ENCODE measurements around the gene BCAN.

GRCh38 chr1:156645056-156645455, 3.1 kb downstream of the BCAN start:
- no peak for TF ChIP-seq POLR2AphosphoS5 (IDR thresholded peaks at IDR 0.05; ENCODE audit: low read depth, low read length)
- TF ChIP-seq, protein P1, sequence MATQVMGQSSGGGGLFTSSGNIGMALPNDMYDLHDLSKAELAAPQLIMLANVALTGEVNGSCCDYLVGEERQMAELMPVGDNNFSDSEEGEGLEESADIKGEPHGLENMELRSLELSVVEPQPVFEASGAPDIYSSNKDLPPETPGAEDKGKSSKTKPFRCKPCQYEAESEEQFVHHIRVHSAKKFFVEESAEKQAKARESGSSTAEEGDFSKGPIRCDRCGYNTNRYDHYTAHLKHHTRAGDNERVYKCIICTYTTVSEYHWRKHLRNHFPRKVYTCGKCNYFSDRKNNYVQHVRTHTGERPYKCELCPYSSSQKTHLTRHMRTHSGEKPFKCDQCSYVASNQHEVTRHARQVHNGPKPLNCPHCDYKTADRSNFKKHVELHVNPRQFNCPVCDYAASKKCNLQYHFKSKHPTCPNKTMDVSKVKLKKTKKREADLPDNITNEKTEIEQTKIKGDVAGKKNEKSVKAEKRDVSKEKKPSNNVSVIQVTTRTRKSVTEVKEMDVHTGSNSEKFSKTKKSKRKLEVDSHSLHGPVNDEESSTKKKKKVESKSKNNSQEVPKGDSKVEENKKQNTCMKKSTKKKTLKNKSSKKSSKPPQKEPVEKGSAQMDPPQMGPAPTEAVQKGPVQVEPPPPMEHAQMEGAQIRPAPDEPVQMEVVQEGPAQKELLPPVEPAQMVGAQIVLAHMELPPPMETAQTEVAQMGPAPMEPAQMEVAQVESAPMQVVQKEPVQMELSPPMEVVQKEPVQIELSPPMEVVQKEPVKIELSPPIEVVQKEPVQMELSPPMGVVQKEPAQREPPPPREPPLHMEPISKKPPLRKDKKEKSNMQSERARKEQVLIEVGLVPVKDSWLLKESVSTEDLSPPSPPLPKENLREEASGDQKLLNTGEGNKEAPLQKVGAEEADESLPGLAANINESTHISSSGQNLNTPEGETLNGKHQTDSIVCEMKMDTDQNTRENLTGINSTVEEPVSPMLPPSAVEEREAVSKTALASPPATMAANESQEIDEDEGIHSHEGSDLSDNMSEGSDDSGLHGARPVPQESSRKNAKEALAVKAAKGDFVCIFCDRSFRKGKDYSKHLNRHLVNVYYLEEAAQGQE (IDR thresholded peaks at IDR 0.05; ENCODE audit: insufficient read depth in 1 of 2, low read depth in 2 of 2, low read length in 2 of 2) = no peak
- TF ChIP-seq TAF1 (IDR thresholded peaks at IDR 0.05; ENCODE audit: borderline replicate concordance, insufficient read depth, low read length) = no peak
- TF ChIP-seq SIN3A (IDR thresholded peaks at IDR 0.05; ENCODE audit: borderline replicate concordance, insufficient read depth, low read length) = no peak
- no peak for TF ChIP-seq FOXP2 (optimal IDR thresholded peaks at IDR 0.05; ENCODE audit: borderline replicate concordance, extremely low read depth, extremely low read length, insufficient read depth)
